SK-N-SH treated with all-trans-retinoic acid at 6 μM for 48 hours (cell line): ENCODE data around the gene IL17RD.
"Not testable (repeated sequence)": the region's sequence is repeated elsewhere in the genome, so short reads cannot be mapped to it uniquely, and the experiment has no call there.

Experiments used
- CREB5 ChIP-seq: fragments of 250-450 bp; sonication (Bioruptor Pico); IDR thresholded peaks from 2 replicates; pipeline ENCODE4 v1.5.1; 2020; ENCODE audit warnings: low read depth, mild to moderate bottlenecking, moderate library complexity
- ESRRG ChIP-seq: fragments of 250-450 bp; sonication (Bioruptor Pico); IDR thresholded peaks from 2 replicates; pipeline ENCODE4 v1.6.1; 2021; ENCODE audit warnings: mild to moderate bottlenecking
- OSR1 ChIP-seq: fragments of 250-450 bp; sonication (Bioruptor Pico); IDR thresholded peaks from 2 replicates; pipeline ENCODE4 v1.8.0; 2022; ENCODE audit warnings: moderate library complexity, mild to moderate bottlenecking, inconsistent platforms
- PATZ1 ChIP-seq: fragments of 250-450 bp; sonication (Bioruptor Pico); IDR thresholded peaks from 2 replicates; pipeline ENCODE4 v1.8.0; 2020; ENCODE audit warnings: mild to moderate bottlenecking, moderate library complexity, borderline replicate concordance
- PPARA ChIP-seq: fragments of 250-450 bp; sonication (Bioruptor Pico); IDR thresholded peaks from 2 replicates; pipeline ENCODE4 v1.5.0; 2020; ENCODE audit warnings: mild to moderate bottlenecking, borderline replicate concordance
- RARB ChIP-seq: fragments of 250-450 bp; sonication (Bioruptor Pico); IDR thresholded peaks from 2 replicates; pipeline ENCODE4 v1.8.0; 2021; ENCODE audit warnings: mild to moderate bottlenecking, moderate library complexity
- SNAI2 ChIP-seq: fragments of 250-450 bp; sonication (Bioruptor Pico); IDR thresholded peaks from 2 replicates; pipeline ENCODE4 v1.5.0; 2020; ENCODE audit warnings: mild to moderate bottlenecking, moderate library complexity
- TCF4 ChIP-seq: fragments of 250-450 bp; sonication (Bioruptor Pico); IDR thresholded peaks from 2 replicates; pipeline ENCODE4 v1.8.0; 2021; ENCODE audit warnings: mild to moderate bottlenecking, moderate library complexity, borderline replicate concordance
- ZC3H10 ChIP-seq: fragments of 250-450 bp; sonication (Bioruptor Pico); IDR thresholded peaks from 2 replicates; pipeline ENCODE4 v1.5.1; 2021; ENCODE audit warnings: mild to moderate bottlenecking, moderate library complexity
- ZFP30 ChIP-seq: fragments of 450-650 bp; formaldehyde crosslinking; IDR thresholded peaks from 2 replicates; pipeline ENCODE4 v1.5.0; 2022; ENCODE audit warnings: mild to moderate bottlenecking, moderate library complexity
- ZNF565 ChIP-seq: fragments of 450-650 bp; formaldehyde crosslinking; conservative IDR thresholded peaks from 2 replicates; pipeline ENCODE4 v1.5.0; 2020; ENCODE audit warnings: low read depth, mild to moderate bottlenecking, moderate library complexity
- ZNF8 ChIP-seq: fragments of 450-650 bp; formaldehyde crosslinking; IDR thresholded peaks from 2 replicates; pipeline ENCODE4 v1.5.0; 2020; ENCODE audit warnings: mild to moderate bottlenecking, moderate library complexity

GRCh38 chr3:57083266-57083995 is 81.7 kb downstream of the IL17RD start:
- TF ChIP-seq TCF4 (CRISPR knock-in tag); ZNF8 (CRISPR knock-in tag); SNAI2; ZFP30; ZC3H10; CREB5 (CRISPR knock-in tag); PATZ1 (CRISPR knock-in tag); ESRRG (CRISPR knock-in tag); OSR1; ZNF565; PPARA; RARB (CRISPR knock-in tag): not testable (repeated sequence)
